Ascending aorta (tissue), 2 donors: ENCODE data around the gene ITGB7. TPM values are rescaled to one million over a fixed set of nuclear protein-coding genes. Genes with fewer than 3 reads are reported as not detected.

ENCODE experiments used
- DNase-seq, 2 donors: peaks; one replicate each; pipeline ENCODE4 v3.0.0-alpha.2; 2019; ENCODE audit warnings: low spot score in 2 of 2
- H3K27ac ChIP-seq, 2 donors: fragments of 200-600 bp; sonication (generic); one replicate each; pipeline ENCODE4 v1.5.1; 2016 to 2017; ENCODE audit warnings: mild to moderate bottlenecking in 1 of 2
- H3K27me3 ChIP-seq: fragments of 200-600 bp; sonication (generic); one replicate; pipeline ENCODE4 v1.5.1; 2017
- H3K36me3 ChIP-seq, 2 donors: fragments of 200-600 bp; sonication (generic); one replicate each; pipeline ENCODE4 v1.5.1; 2016
- H3K4me1 ChIP-seq, 2 donors: fragments of 200-600 bp; sonication (generic); one replicate each; pipeline ENCODE4 v1.5.1; 2016 to 2017; ENCODE audit warnings: mild to moderate bottlenecking in 1 of 2
- H3K4me3 ChIP-seq, 2 donors: fragments of 200-600 bp; sonication (generic); one replicate each; pipeline ENCODE4 v1.5.1; 2016 to 2017; ENCODE audit warnings: mild to moderate bottlenecking in 1 of 2
- H3K9me3 ChIP-seq, 2 donors: fragments of 200-600 bp; sonication (generic); one replicate each; pipeline ENCODE4 v1.5.1; 2016
- intact Hi-C: fragments of 100-400 bp; cut with DNase I; formaldehyde crosslinking; loops from one replicate; pipeline ENCODE4 v1.15.1; 2023
- total RNA-seq: library from RNA; depleted of rRNA; stranded (reverse); fragments of >200 nt; gene quantifications from one replicate; pipeline ENCODE4 v1.1.0, GENCODE V29; 2016
- TF ChIP-seq, protein P1 (sequence below), 3 experiments: fragments of 200-600 bp in 2 of 3; fragments of 450-650 bp in 1 of 3; sonication (generic) in 2 of 3; IDR thresholded peaks; one replicate each; pipeline ENCODE4 v1.5.1; 2016 to 2019; ENCODE audit warnings: antibody characterized with exemption in 3 of 3, mild to moderate bottlenecking in 1 of 3, moderate library complexity in 1 of 3

ITGB7 gene
- total RNA-seq, 1 donor from 2014 or later = 1.6 TPM

DNA sequence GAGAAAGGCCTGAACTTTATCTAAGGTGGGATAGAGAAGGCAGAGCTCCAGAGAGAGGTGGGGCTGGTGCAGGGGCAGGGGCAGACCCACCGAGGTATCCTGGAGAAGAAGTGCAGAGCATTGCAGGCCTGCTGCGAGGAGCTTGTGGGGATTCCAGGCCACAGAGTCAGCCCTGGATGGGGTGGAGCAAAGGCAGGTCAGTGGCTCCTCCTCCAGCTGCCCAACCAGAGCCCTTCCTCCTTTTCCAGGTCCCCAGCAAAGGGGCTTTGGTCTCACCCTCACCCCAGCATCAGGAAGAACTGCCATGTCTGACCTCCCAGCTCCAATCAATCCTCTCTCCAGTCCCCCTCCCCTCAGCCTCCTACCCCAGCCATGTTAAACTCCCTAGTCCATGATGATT is 46.4 kb downstream of the ITGB7 start:
- intact Hi-C loops = no loop called here
- H3K27ac ChIP-seq = peak overlapping the region in 1 of 2 donors; percentile 11
- TF ChIP-seq, protein P1, sequence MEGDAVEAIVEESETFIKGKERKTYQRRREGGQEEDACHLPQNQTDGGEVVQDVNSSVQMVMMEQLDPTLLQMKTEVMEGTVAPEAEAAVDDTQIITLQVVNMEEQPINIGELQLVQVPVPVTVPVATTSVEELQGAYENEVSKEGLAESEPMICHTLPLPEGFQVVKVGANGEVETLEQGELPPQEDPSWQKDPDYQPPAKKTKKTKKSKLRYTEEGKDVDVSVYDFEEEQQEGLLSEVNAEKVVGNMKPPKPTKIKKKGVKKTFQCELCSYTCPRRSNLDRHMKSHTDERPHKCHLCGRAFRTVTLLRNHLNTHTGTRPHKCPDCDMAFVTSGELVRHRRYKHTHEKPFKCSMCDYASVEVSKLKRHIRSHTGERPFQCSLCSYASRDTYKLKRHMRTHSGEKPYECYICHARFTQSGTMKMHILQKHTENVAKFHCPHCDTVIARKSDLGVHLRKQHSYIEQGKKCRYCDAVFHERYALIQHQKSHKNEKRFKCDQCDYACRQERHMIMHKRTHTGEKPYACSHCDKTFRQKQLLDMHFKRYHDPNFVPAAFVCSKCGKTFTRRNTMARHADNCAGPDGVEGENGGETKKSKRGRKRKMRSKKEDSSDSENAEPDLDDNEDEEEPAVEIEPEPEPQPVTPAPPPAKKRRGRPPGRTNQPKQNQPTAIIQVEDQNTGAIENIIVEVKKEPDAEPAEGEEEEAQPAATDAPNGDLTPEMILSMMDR (IDR thresholded peaks at IDR 0.05) = no peak

DNA sequence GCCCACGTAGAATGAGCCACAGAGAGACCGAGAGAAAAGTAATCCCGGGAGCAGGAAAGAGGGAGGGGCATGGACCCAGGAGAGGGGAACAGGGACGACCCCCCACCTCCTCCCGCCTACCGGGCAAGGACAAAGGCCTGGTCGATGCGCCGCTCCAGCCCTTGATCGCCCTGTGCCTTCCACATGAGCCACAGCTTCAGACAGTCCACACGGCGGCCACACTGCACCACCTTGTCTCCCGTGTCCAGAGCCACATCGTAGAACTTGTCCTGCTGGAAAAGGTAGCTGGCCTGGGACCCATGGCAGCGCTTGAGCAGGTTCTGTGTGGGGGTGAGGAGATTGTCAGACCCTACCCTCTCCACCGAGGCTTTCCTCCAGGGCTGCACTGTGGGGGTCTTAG is 47.1 kb downstream of the ITGB7 start:
- Histone ChIP-seq H3K36me3 (no peaks in the 10 kb centered on the region), H3K27ac (peak overlapping the region; percentile 73 to 96), H3K9me3 (no peaks in the 10 kb centered on the region), H3K4me1 (peaks cover 13 to 26% of the 10 kb centered on the region in 2 donors), H3K27me3 (no peaks in the 10 kb centered on the region), H3K4me3 (no peak overlapping the region)
- no peak for DNase-seq
- TF ChIP-seq, protein P1 (IDR thresholded peaks at IDR 0.05) = no peak
- intact Hi-C loops = loop anchor here (1.0 to 5.0 kb wide), 5 partner anchors 30 to 127 kb away; partner anchors contain the start of gene IGFBP6

More for the DNA sequence above, 46.4 kb downstream of the ITGB7 start:
- no peak for DNase-seq
- Histone ChIP-seq H3K27me3 (no peaks in the 10 kb centered on the region), H3K4me3 (no peak overlapping the region), H3K9me3 (no peaks in the 10 kb centered on the region), H3K4me1 (peaks cover 13 to 25% of the 10 kb centered on the region in 2 donors), H3K36me3 (no peaks in the 10 kb centered on the region)

DNA sequence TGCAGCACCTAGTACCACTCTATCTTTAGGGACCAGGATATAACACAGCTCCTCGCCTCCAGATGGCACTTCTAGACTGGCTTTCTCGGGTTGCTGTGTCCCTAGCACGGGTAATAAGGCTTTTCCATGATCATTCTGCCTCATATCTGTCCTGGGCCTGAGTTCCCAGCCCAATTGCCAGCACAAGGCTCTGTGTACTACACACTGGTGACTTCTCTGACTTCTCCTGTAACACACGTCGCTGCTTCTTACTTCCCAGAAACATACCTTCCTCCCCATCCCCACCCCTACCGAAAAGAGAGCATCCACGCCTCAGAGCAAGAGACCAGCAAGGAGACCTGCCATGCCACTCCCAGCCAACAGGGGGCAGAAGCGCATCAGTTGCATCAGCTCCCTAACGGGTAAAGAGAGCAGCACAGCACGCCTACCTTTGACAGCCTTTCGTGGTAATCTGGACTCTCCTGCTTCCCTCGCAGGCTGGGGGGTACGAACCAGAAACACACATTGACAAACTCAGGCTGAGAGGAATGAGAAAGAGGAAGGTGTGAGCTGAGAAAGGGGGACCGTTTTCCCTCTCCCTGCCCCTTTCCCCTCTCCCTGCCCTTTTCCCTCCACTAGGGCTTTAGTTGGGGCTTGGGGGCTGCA is 47.7 kb downstream of the ITGB7 start:
- H3K9me3 ChIP-seq = no peaks in the 10 kb centered on the region
- H3K36me3 ChIP-seq = no peaks in the 10 kb centered on the region
- no peak overlapping the region for H3K4me3 ChIP-seq
- H3K27ac ChIP-seq = peak overlapping the region; percentile 73 to 96
- TF ChIP-seq, protein P1 (IDR thresholded peaks at IDR 0.05) = peak; percentile 95 to 99 (median 98)
- peak; percentile 33 to 95 for DNase-seq
- peaks cover 13 to 33% of the 10 kb centered on the region in 2 donors for H3K4me1 ChIP-seq
- intact Hi-C loops = loop anchor here (1.0 to 5.0 kb wide), 5 partner anchors 31 to 128 kb away; partner anchors contain the start of gene IGFBP6
- no peaks in the 10 kb centered on the region for H3K27me3 ChIP-seq

DNA sequence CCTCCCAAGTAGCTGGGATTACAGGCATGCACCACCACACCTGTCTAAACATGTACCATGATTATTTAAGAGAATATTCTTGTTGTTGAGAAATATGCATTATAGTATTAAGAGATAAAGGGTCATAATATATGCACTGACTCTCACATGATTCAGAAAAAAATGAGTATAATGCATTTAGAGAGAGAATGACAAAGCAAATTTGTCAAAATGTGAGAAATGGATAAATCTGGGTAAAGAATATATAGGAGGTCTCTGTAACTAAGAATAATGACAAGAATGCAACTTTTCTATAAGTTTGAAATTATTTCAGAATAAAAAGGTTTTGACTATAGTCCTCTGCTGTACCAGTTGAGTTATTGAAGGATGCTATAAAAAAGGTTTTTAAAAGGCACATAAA is 54.7 kb downstream of the ITGB7 start:
- Histone ChIP-seq H3K4me3 (no peak overlapping the region), H3K9me3 (no peaks in the 10 kb centered on the region), H3K27me3 (no peaks in the 10 kb centered on the region), H3K4me1 (peaks cover 5 to 28% of the 10 kb centered on the region in 2 donors), H3K27ac (peak overlapping the region in 1 of 2 donors; percentile 0), H3K36me3 (no peaks in the 10 kb centered on the region)
- TF ChIP-seq, protein P1 (IDR thresholded peaks at IDR 0.05) = no peak
- intact Hi-C loops = no loop called here
- DNase-seq = no peak

- Histone ChIP-seq H3K27ac (no peak overlapping the region), H3K4me3 (no peak overlapping the region), H3K27me3 (no peaks in the 10 kb centered on the region), H3K9me3 (no peaks in the 10 kb centered on the region), H3K4me1 (peaks cover 0 to 14% of the 10 kb centered on the region in 2 donors), H3K36me3 (no peaks in the 10 kb centered on the region)
- intact Hi-C loops = no loop called here
- DNase-seq = no peak
- TF ChIP-seq, protein P1 (IDR thresholded peaks at IDR 0.05) = no peak
Observed at GRCh38 chr12:53151039-53151438, 56.0 kb downstream of the ITGB7 start.
